Motor neuron (in vitro differentiated cells): Measurements from ENCODE around the gene ABHD16A. TPM values are rescaled to one million over a fixed set of nuclear protein-coding genes. Genes with fewer than 3 reads are reported as not detected.

ENCODE experiments used
- ATAC-seq, 8 experiments: fragments of 200-7000 bp; cut with Tn5 transposase; replicated peaks in 6 of 8; 2 replicates each; pipeline ENCODE4 v1.8.0; 2021; ENCODE audit warnings: mild to moderate bottlenecking in 8 of 8, moderate library complexity in 8 of 8
- H3K27ac ChIP-seq, 2 donors: fragments of 250-450 bp; sonication (Bioruptor Pico); 2 replicates each; pipeline ENCODE4 v1.9.0; 2021; ENCODE audit warnings: antibody characterized with exemption in 2 of 2, mild to moderate bottlenecking in 2 of 2, moderate library complexity in 1 of 2
- H3K4me1 ChIP-seq, 2 donors: fragments of 250-450 bp; sonication (Bioruptor Pico); replicated peaks in 1 of 2; 2 replicates each; pipeline ENCODE4 v1.6.1; 2021; ENCODE audit warnings: antibody characterized with exemption in 2 of 2, mild to moderate bottlenecking in 2 of 2, moderate library complexity in 1 of 2
- H3K4me3 ChIP-seq, 5 donors: fragments of 250-450 bp; sonication (Bioruptor Pico); 2 replicates each; pipeline ENCODE4 v1.9.0; 2021; ENCODE audit warnings: antibody characterized with exemption in 5 of 5, mild to moderate bottlenecking in 5 of 5, moderate library complexity in 4 of 5
- WGBS, 10 experiments: fragments of 450-650 bp; shearing (Covaris generic); methylation state at CpG; one replicate each; pipeline ENCODE4 v1.0.0; 2022; 5-methylcytosine and 5-hydroxymethylcytosine counted together
- in situ Hi-C, 9 experiments: fragments of 400-800 bp; cut with MboI; loops; one replicate each; pipeline ENCODE4 v1.15.0; 2021; ENCODE audit warnings: low sequenced_read_pairs in 9 of 9, low pct_unique_long_range_greater_than_20kb in 2 of 9; ENCODE audit not compliant: unreplicated experiment in 9 of 9
- total RNA-seq, 8 experiments: library from RNA; unstranded; fragments of 300-600 nt; gene quantifications; 2 replicates each; pipeline versions ENCODE4 v1.2.3 to v1.2.4, GENCODE V29; 2022

Gene ABHD16A
- total RNA-seq, 8 experiments from 2014 or later, result 43.8 to 69.0 (median 52.5) TPM

GRCh38 chr6:31737315-31737990 is 34.3 kb upstream of the ABHD16A start:
- in situ Hi-C loops, result no loop called here
- peak overlapping the region in 3 of 5 donors; percentile 1 to 69 (median 57) for H3K4me3 ChIP-seq

GRCh38 chr6:31736768-31737314 is 33.7 kb upstream of the ABHD16A start:
- in situ Hi-C loops, result no loop called here
- ATAC-seq, result no peak
- H3K27ac ChIP-seq, result peak overlapping the region; percentile 79 to 86
- H3K4me3 ChIP-seq, result peak overlapping the region; percentile 24 to 69 (median 57)
- 7 to 100% (median 34%) methylated on average over 1 to 6 of the region's 10 CpGs; no CpG with 5 or more reads in 2 of the 10 experiments for WGBS, 10 experiments
- peaks cover 40 to 43% of the 10 kb centered on the region in 2 donors for H3K4me1 ChIP-seq

More at GRCh38 chr6:31737315-31737990, 34.3 kb upstream of the ABHD16A start:
- 17 to 87% (median 60%) methylated on average over 4 to 7 of the region's 7 CpGs; no CpG with 5 or more reads in 2 of the 10 experiments for WGBS, 10 experiments
- H3K4me1 ChIP-seq, result peaks cover 40 to 43% of the 10 kb centered on the region in 2 donors
- H3K27ac ChIP-seq, result peak overlapping the region; percentile 79 to 86
- ATAC-seq, result peak in 3 of 8 experiments; percentile 9 to 22 (median 17)

GRCh38 chr6:31736021-31736767 is 33.1 kb upstream of the ABHD16A start, which contains the start of gene CLIC1:
Gene CLIC1, minus strand, starts transcription at chr6:31736530. Its CDS starts 230 bp downstream, at chr6:31736300.
- WGBS, 10 experiments, result 0 to 20% (median 8%) methylated on average over 1 to 2 of the region's 24 CpGs; no CpG with 5 or more reads in 7 of the 10 experiments
- Histone ChIP-seq H3K4me3 (peak within 1 kb of the TSS; percentile 24 to 69 (median 57)), H3K4me1 (peaks cover 40 to 43% of the 10 kb centered on the region in 2 donors), H3K27ac (peak within 1 kb of the TSS; percentile 79 to 86)
- peak; percentile 13 to 49 (median 38) for ATAC-seq
- in situ Hi-C loops, result no loop called here

GRCh38 chr6:31734821-31735406 is 31.8 kb upstream of the ABHD16A start:
- Histone ChIP-seq H3K4me1 (peaks cover 45 to 47% of the 10 kb centered on the region in 2 donors), H3K27ac (peak overlapping the region; percentile 44 to 86), H3K4me3 (peak overlapping the region; percentile 24 to 69 (median 57))
- in situ Hi-C loops, result no loop called here
- ATAC-seq, result peak; percentile 6 to 48 (median 28)
- 0% methylated on average over 1 to 7 of the region's 18 CpGs; no CpG with 5 or more reads in 5 of the 10 experiments for WGBS, 10 experiments

- in situ Hi-C loops, result no loop called here
- Histone ChIP-seq H3K4me1 (peaks cover 43 to 47% of the 10 kb centered on the region in 2 donors), H3K4me3 (peak overlapping the region in 4 of 5 donors; percentile 43 to 69 (median 60)), H3K27ac (peak overlapping the region in 1 of 2 donors; percentile 86)
- 8 to 40% (median 20%) methylated on average over 2 of the region's 2 CpGs; no CpG with 5 or more reads in 7 of the 10 experiments for WGBS, 10 experiments
- no peak for ATAC-seq
Observed at GRCh38 chr6:31734247-31734820, 31.2 kb upstream of the ABHD16A start.

GRCh38 chr6:31733734-31734133 is 30.6 kb upstream of the ABHD16A start:
- ATAC-seq, result no peak
- H3K27ac ChIP-seq, result no peak overlapping the region
- in situ Hi-C loops, result no loop called here
- H3K4me1 ChIP-seq, result peaks cover 39 to 46% of the 10 kb centered on the region in 2 donors
- H3K4me3 ChIP-seq, result no peak overlapping the region
- 60 to 96% (median 84%) methylated on average over 1 to 4 of the region's 4 CpGs; no CpG with 5 or more reads in 6 of the 10 experiments for WGBS, 10 experiments

- Histone ChIP-seq H3K4me3 (no peak overlapping the region), H3K27ac (no peak overlapping the region), H3K4me1 (peaks cover 25 to 35% of the 10 kb centered on the region in 2 donors)
- 60% methylated on average over 1 of the region's 3 CpGs; no CpG with 5 or more reads in 9 of the 10 experiments for WGBS, 10 experiments
- no peak for ATAC-seq
- in situ Hi-C loops, result no loop called here
Observed at GRCh38 chr6:31732029-31732428, 28.9 kb upstream of the ABHD16A start.

GRCh38 chr6:31730631-31731086 is 27.5 kb upstream of the ABHD16A start:
- Histone ChIP-seq H3K4me1 (peaks cover 20 to 24% of the 10 kb centered on the region in 2 donors), H3K4me3 (peak overlapping the region; percentile 67 to 92 (median 91)), H3K27ac (peak overlapping the region; percentile 76 to 77)
- no peak for ATAC-seq
- in situ Hi-C loops, result no loop called here
- 83 to 100% (median 97%) methylated on average over 1 to 5 of the region's 11 CpGs; no CpG with 5 or more reads in 4 of the 10 experiments for whole genome bisulfite sequencing, 10 experiments

GRCh38 chr6:31729979-31730630 is 27.0 kb upstream of the ABHD16A start:
- 5 to 20% (median 13%) methylated on average over 1 to 18 of the region's 46 CpGs; no CpG with 5 or more reads in 7 of the 10 experiments for WGBS, 10 experiments
- ATAC-seq, result peak; percentile 33 to 82 (median 78)
- peak overlapping the region; percentile 76 to 77 for H3K27ac ChIP-seq
- H3K4me1 ChIP-seq, result peaks cover 20 to 22% of the 10 kb centered on the region in 2 donors
- in situ Hi-C loops, result no loop called here
- peak overlapping the region; percentile 67 to 92 (median 91) for H3K4me3 ChIP-seq

- in situ Hi-C loops, result no loop called here
- 0 to 5% methylated on average over 1 to 4 of the region's 29 CpGs; no CpG with 5 or more reads in 8 of the 10 experiments for WGBS, 10 experiments
- peaks cover 16 to 19% of the 10 kb centered on the region in 2 donors for H3K4me1 ChIP-seq
- H3K4me3 ChIP-seq, result peak overlapping the region; percentile 67 to 92 (median 91)
- peak overlapping the region; percentile 76 to 77 for H3K27ac ChIP-seq
- ATAC-seq, result peak; percentile 76 to 88 (median 82)
Observed at GRCh38 chr6:31729515-31729978, 26.4 kb upstream of the ABHD16A start.

- in situ Hi-C loops, result no loop called here
- H3K4me3 ChIP-seq, result peak within 1 kb of the TSS; percentile 67 to 92 (median 91)
- H3K27ac ChIP-seq, result peak within 1 kb of the TSS; percentile 76 to 77
- 0 to 64% (median 20%) methylated on average over 1 to 12 of the region's 36 CpGs; no CpG with 5 or more reads in 3 of the 10 experiments for WGBS, 10 experiments
- peak in 3 of 8 experiments; percentile 25 to 31 (median 25) for ATAC-seq
- peaks cover 12 to 13% of the 10 kb centered on the region in 2 donors for H3K4me1 ChIP-seq
Observed at GRCh38 chr6:31728767-31729514, 25.8 kb upstream of the ABHD16A start, which contains the start of gene DDAH2. Gene DDAH2, minus strand, starts transcription at chr6:31729299. Its CDS starts 138 bp downstream, at chr6:31729161.
